Mesenchymal stem cell (in vitro differentiated cells and primary cell): ENCODE data around the gene DENND5B.

Experiments used
- DNase-seq: peaks from one replicate; pipeline ENCODE4 v3.0.0-alpha.2; 2013
- H2AFZ ChIP-seq: one replicate; pipeline ENCODE4 v1.6.1; 2013; ENCODE audit warnings: low read depth, mild to moderate bottlenecking, control low read depth, inconsistent platforms, low read length, moderate library complexity
- H2AK5ac ChIP-seq: 2 replicates; pipeline ENCODE4 v1.6.1; 2013; ENCODE audit warnings: low read length, moderate library complexity, mild to moderate bottlenecking, inconsistent platforms; ENCODE audit not compliant: severe bottlenecking
- H2BK120ac ChIP-seq: one replicate; pipeline ENCODE4 v1.6.1; 2013; ENCODE audit warnings: low read depth, mild to moderate bottlenecking, inconsistent platforms, low read length, moderate library complexity
- H2BK12ac ChIP-seq, 2 experiments: one replicate each; pipeline ENCODE4 v1.6.1; 2013; ENCODE audit warnings: inconsistent platforms in 2 of 2, low read length in 2 of 2, mild to moderate bottlenecking in 2 of 2, moderate library complexity in 2 of 2, control low read depth in 1 of 2
- H2BK15ac ChIP-seq: one replicate; pipeline ENCODE4 v1.6.1; 2013; ENCODE audit warnings: mild to moderate bottlenecking, low read depth, inconsistent platforms; ENCODE audit not compliant: poor library complexity, severe bottlenecking
- H2BK5ac ChIP-seq: 2 replicates; pipeline ENCODE4 v1.6.1; 2013; ENCODE audit warnings: low read depth, mild to moderate bottlenecking, low read length, control low read depth, inconsistent platforms; ENCODE audit not compliant: poor library complexity, severe bottlenecking
- H3K14ac ChIP-seq, 2 experiments: one replicate each; pipeline ENCODE4 v1.6.1; 2013; ENCODE audit warnings: inconsistent platforms in 2 of 2, low read length in 2 of 2, control low read depth in 1 of 2, mild to moderate bottlenecking in 1 of 2, moderate library complexity in 1 of 2
- H3K18ac ChIP-seq, 2 experiments: one replicate each; pipeline ENCODE4 v1.6.1; 2013; ENCODE audit warnings: inconsistent platforms in 2 of 2, low read length in 2 of 2, control low read depth in 1 of 2, low read depth in 1 of 2, mild to moderate bottlenecking in 1 of 2
- H3K23ac ChIP-seq, 2 experiments: one replicate each; pipeline ENCODE4 v1.6.1; 2013; ENCODE audit warnings: inconsistent platforms in 2 of 2, low read length in 2 of 2, mild to moderate bottlenecking in 2 of 2, moderate library complexity in 2 of 2, control low read depth in 1 of 2
- H3K27ac ChIP-seq: 2 replicates; pipeline ENCODE4 v1.5.1; 2013; ENCODE audit warnings: mild to moderate bottlenecking, moderate library complexity, low read length, control low read depth, inconsistent platforms; ENCODE audit not compliant: poor library complexity, severe bottlenecking
- H3K27me3 ChIP-seq, 2 experiments: 2 replicates each; pipeline versions ENCODE4 v1.6.1 to v1.7.0; 2013; ENCODE audit warnings: low read length in 2 of 2, mild to moderate bottlenecking in 2 of 2, moderate library complexity in 2 of 2, control low read depth in 1 of 2, inconsistent platforms in 1 of 2; ENCODE audit not compliant: control insufficient read depth in 1 of 2, insufficient read depth in 1 of 2
- H3K36me3 ChIP-seq, 2 experiments: 2 replicates each; pipeline versions ENCODE4 v1.6.1 to v1.7.0; 2013; ENCODE audit warnings: low read length in 2 of 2, control low read depth in 1 of 2, inconsistent platforms in 1 of 2, low read depth in 1 of 2, mild to moderate bottlenecking in 1 of 2; ENCODE audit not compliant: insufficient read depth in 2 of 2, control insufficient read depth in 1 of 2
- H3K4ac ChIP-seq, 2 experiments: one replicate each; pipeline ENCODE4 v1.6.1; 2013; ENCODE audit warnings: inconsistent platforms in 2 of 2, low read length in 2 of 2, mild to moderate bottlenecking in 2 of 2, moderate library complexity in 2 of 2, control low read depth in 1 of 2, low read depth in 1 of 2
- H3K4me1 ChIP-seq: 2 replicates; pipeline ENCODE4 v1.6.1; 2013; ENCODE audit warnings: low read depth, low read length, control low read depth; ENCODE audit not compliant: control insufficient read depth, insufficient read depth
- H3K4me2 ChIP-seq: 2 replicates; pipeline ENCODE4 v1.6.1; 2013; ENCODE audit warnings: low read length, mild to moderate bottlenecking, inconsistent platforms; ENCODE audit not compliant: poor library complexity, severe bottlenecking
- H3K4me3 ChIP-seq, 2 experiments: 2 replicates each; pipeline versions ENCODE4 v1.5.1 to v1.7.0; 2013; ENCODE audit warnings: low read length in 2 of 2, mild to moderate bottlenecking in 2 of 2, control low read depth in 1 of 2, low read depth in 1 of 2; ENCODE audit not compliant: insufficient read depth in 1 of 2
- H3K79me1 ChIP-seq: replicated peaks from 2 replicates; pipeline ENCODE4 v1.6.1; 2013; ENCODE audit warnings: mild to moderate bottlenecking, control low read depth, low read length, inconsistent platforms; ENCODE audit not compliant: poor library complexity, severe bottlenecking
- H3K9ac ChIP-seq: 2 replicates; pipeline ENCODE4 v1.7.0; 2013; ENCODE audit warnings: mild to moderate bottlenecking, low read length, moderate library complexity
- H3K9me3 ChIP-seq: 2 replicates; pipeline ENCODE4 v1.7.0; 2013; ENCODE audit warnings: mild to moderate bottlenecking, low read length; ENCODE audit not compliant: control insufficient read depth
- H4K8ac ChIP-seq: one replicate; pipeline ENCODE4 v1.6.1; 2013; ENCODE audit warnings: inconsistent platforms, mild to moderate bottlenecking, low read length, moderate library complexity
- H4K91ac ChIP-seq: one replicate; pipeline ENCODE4 v1.6.1; 2013; ENCODE audit warnings: mild to moderate bottlenecking, low read length, inconsistent platforms
- WGBS: methylation state at CpG from one replicate; pipeline ENCODE4 v1.1.7; 2013; ENCODE audit warnings: mixed read lengths; 5-methylcytosine and 5-hydroxymethylcytosine counted together

The DENND5B gene

GRCh38 chr12:31631023-31631724 is 40.2 kb upstream of the DENND5B start:
- H3K4me3 ChIP-seq, result no peak overlapping the region
- no peak overlapping the region for H3K18ac ChIP-seq
- no peak overlapping the region for H4K91ac ChIP-seq
- H3K14ac ChIP-seq, result no peak overlapping the region
- H2BK12ac ChIP-seq, result no peak overlapping the region
- 100% methylated on average over 6 of the region's 6 CpGs for WGBS
- H3K4ac ChIP-seq, result no peak overlapping the region
- peaks cover 2% of the 10 kb centered on the region for H3K4me1 ChIP-seq
- peaks cover 0 to 7% of the 10 kb centered on the region in 2 experiments for H3K36me3 ChIP-seq
- no peak overlapping the region for H2AFZ ChIP-seq
- no peak overlapping the region for H2BK15ac ChIP-seq
- no peak overlapping the region for H3K23ac ChIP-seq
- DNase-seq, result no peak
- H3K9me3 ChIP-seq, result no peaks in the 10 kb centered on the region
- H2AK5ac ChIP-seq, result no peak overlapping the region
- H3K27ac ChIP-seq, result no peak overlapping the region
- no peak overlapping the region for H4K8ac ChIP-seq
- no peak overlapping the region for H3K4me2 ChIP-seq
- H3K27me3 ChIP-seq, result no peaks in the 10 kb centered on the region
- no peak overlapping the region for H3K9ac ChIP-seq
- H3K79me1 ChIP-seq, result no peaks in the 10 kb centered on the region
- no peak overlapping the region for H2BK5ac ChIP-seq
- no peak overlapping the region for H2BK120ac ChIP-seq

GRCh38 chr12:31629756-31630732 is 39.1 kb upstream of the DENND5B start:
- Histone ChIP-seq H2BK5ac (no peak overlapping the region), H2AK5ac (no peak overlapping the region), H3K4me3 (peak overlapping the region in 1 of 2 experiments; percentile 50), H3K4me2 (no peak overlapping the region), H3K79me1 (no peaks in the 10 kb centered on the region), H3K4ac (no peak overlapping the region), H2BK12ac (no peak overlapping the region), H3K36me3 (peaks cover 0 to 7% of the 10 kb centered on the region in 2 experiments), H4K91ac (no peak overlapping the region), H3K9me3 (no peaks in the 10 kb centered on the region), H3K18ac (peak overlapping the region in 1 of 2 experiments; percentile 72), H3K27me3 (no peaks in the 10 kb centered on the region), H3K14ac (no peak overlapping the region), H3K27ac (no peak overlapping the region), H2BK15ac (no peak overlapping the region), H3K23ac (no peak overlapping the region), H3K4me1 (peaks cover 2% of the 10 kb centered on the region), H2BK120ac (no peak overlapping the region), H2AFZ (no peak overlapping the region), H4K8ac (no peak overlapping the region), H3K9ac (peak overlapping the region; percentile 44)
- peak; percentile 63 for DNase-seq
- WGBS, result 53% methylated on average over 14 of the region's 16 CpGs

- Histone ChIP-seq H2BK12ac (no peak overlapping the region), H3K4ac (no peak overlapping the region), H2AFZ (no peak overlapping the region), H3K4me1 (peaks cover 2% of the 10 kb centered on the region), H3K9ac (no peak overlapping the region), H3K4me3 (no peak overlapping the region), H3K23ac (no peak overlapping the region), H3K9me3 (no peaks in the 10 kb centered on the region), H2BK15ac (no peak overlapping the region), H3K18ac (no peak overlapping the region), H3K36me3 (peaks cover 0 to 7% of the 10 kb centered on the region in 2 experiments), H3K14ac (no peak overlapping the region), H4K91ac (no peak overlapping the region), H3K27ac (no peak overlapping the region), H3K79me1 (no peaks in the 10 kb centered on the region), H3K4me2 (no peak overlapping the region), H2AK5ac (no peak overlapping the region), H3K27me3 (no peaks in the 10 kb centered on the region), H2BK120ac (no peak overlapping the region), H2BK5ac (no peak overlapping the region), H4K8ac (no peak overlapping the region)
- WGBS, result 96% methylated on average over 5 of the region's 5 CpGs
- DNase-seq, result no peak
Measured at GRCh38 chr12:31627456-31628054, 36.6 kb upstream of the DENND5B start.
